ENCODE measurements around the gene HEATR5B.

HEATR5B gene

GRCh38 chr2:37083873-37084794 is at the start of gene HEATR5B, which contains the start of gene GPATCH11:
Gene HEATR5B, minus strand, starts transcription at chr2:37084372. Its CDS starts 958 bp downstream, at chr2:37083414.
Gene GPATCH11, plus strand, starts transcription at chr2:37084518. Its CDS starts 3,864 bp downstream, at chr2:37088382.
- peak; percentile 93 for DNase-seq (ENCODE audit: low read depth)
- peak within 1 kb of the TSS; percentile 100 for H3K4me3 ChIP-seq (ENCODE audit: low read length)
- no peak for TF ChIP-seq CTCF (conservative IDR thresholded peaks at IDR 0.05; ENCODE audit: low read length)

- DNase-seq (ENCODE audit: low read depth): no peak
- TF ChIP-seq CTCF (conservative IDR thresholded peaks at IDR 0.05; ENCODE audit: low read length): no peak
- H3K4me3 ChIP-seq (ENCODE audit: low read length): no peak overlapping the region
Observed at GRCh38 chr2:37132914-37133313, 48.7 kb upstream of the HEATR5B start.

- DNase-seq (ENCODE audit: low read depth): no peak
- H3K4me3 ChIP-seq (ENCODE audit: low read length): no peak overlapping the region
- no peak for TF ChIP-seq CTCF (conservative IDR thresholded peaks at IDR 0.05; ENCODE audit: low read length)
Observed at GRCh38 chr2:37125416-37125815, 41.2 kb upstream of the HEATR5B start.

GRCh38 chr2:37119157-37119556 is 35.0 kb upstream of the HEATR5B start:
- no peak for DNase-seq (ENCODE audit: low read depth)
- no peak for TF ChIP-seq CTCF (conservative IDR thresholded peaks at IDR 0.05; ENCODE audit: low read length)
- H3K4me3 ChIP-seq (ENCODE audit: low read length): no peak overlapping the region

- H3K4me3 ChIP-seq (ENCODE audit: low read length): no peak overlapping the region
- no peak for DNase-seq (ENCODE audit: low read depth)
- no peak for TF ChIP-seq CTCF (conservative IDR thresholded peaks at IDR 0.05; ENCODE audit: low read length)
Observed at GRCh38 chr2:37117566-37117965, 33.4 kb upstream of the HEATR5B start.

- H3K4me3 ChIP-seq (ENCODE audit: low read length): no peak overlapping the region
- no peak for TF ChIP-seq CTCF (conservative IDR thresholded peaks at IDR 0.05; ENCODE audit: low read length)
- DNase-seq (ENCODE audit: low read depth): no peak
Observed at GRCh38 chr2:37111958-37112357, 27.8 kb upstream of the HEATR5B start.

Measured in AG10803 (cell line).